HuH-7.5 (cell line): ENCODE data around the gene TMEM123.
"Not testable (repeated sequence)": the region's sequence is repeated elsewhere in the genome, so short reads cannot be mapped to it uniquely, and the experiment has no call there.

Source experiments
- DNase-seq: peaks from one replicate; pipeline ENCODE4 v3.0.0; 2011; ENCODE audit warnings: low spot score

Gene TMEM123

GRCh38 chr11:102448869-102449224, 3.7 kb downstream of the TMEM123 start:
- no peak for DNase-seq

DNA sequence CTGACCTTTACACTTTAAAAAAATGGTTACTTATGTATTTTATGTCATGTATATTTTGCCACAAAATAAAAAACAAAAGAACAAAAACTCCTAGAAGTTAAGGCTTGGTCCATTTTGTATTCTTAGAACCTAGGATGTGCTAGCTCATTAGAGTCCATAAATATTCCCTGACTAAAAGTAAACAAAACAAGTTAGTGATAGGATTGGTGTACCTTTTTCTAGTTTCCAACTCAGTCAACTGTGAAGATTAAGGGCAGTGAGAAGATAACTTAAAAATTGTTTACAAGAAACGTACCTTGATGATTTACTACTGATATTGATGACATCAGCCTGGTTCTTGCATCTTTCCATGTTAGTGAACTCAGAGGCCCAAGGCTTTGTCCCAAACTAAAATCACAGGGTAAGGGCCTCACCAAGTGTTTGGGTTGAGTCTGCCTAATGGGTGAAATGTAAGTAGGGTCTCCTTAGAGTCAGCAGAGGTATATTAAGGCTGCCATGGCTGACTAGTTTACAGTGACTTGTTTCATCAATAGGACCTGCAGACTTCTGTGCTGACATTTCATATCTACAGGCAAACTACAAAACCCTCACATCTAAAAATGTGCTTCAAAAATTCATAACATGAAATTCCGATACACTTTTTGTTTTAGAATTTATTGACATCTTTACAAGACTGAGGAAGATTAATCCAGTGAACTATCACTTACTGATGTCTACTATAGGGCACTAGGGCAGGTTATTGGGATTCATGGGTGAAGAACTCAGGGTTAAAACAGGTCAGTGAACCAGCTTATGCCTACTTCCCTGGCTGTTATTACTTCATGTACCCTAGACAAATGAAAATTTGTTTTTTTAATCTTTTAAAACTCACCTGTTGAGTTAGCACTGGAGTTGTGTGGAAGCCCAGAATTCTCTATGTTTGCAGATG, 4.4 kb downstream of the TMEM123 start:
- DNase-seq = no peak

DNA sequence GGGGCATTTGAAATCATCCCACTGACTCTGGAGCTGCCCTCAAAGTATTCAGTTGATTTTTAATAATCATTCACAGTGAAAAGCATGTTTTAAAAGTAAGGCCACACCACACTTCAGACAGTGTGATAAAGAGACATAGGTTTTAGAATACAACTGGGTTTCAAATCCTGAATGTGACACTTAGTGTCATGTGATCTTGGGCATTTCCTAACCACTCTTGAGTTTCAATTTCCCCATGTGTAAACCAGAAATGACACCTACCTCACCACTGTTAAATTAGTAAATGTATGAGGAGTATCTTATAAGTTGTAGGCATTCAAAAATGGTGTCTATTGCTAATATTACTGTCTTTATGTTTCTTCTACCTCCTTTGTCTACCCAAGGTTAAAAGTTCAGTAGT, 5.4 kb downstream of the TMEM123 start:
- DNase-seq = no peak

- no peak for DNase-seq
Measured at GRCh38 chr11:102446606-102447005, 6.0 kb downstream of the TMEM123 start.

GRCh38 chr11:102444693-102445092, 7.9 kb downstream of the TMEM123 start:
- DNase-seq = not testable (repeated sequence)

GRCh38 chr11:102444142-102444541, 8.4 kb downstream of the TMEM123 start:
- DNase-seq = not testable (repeated sequence)

DNA sequence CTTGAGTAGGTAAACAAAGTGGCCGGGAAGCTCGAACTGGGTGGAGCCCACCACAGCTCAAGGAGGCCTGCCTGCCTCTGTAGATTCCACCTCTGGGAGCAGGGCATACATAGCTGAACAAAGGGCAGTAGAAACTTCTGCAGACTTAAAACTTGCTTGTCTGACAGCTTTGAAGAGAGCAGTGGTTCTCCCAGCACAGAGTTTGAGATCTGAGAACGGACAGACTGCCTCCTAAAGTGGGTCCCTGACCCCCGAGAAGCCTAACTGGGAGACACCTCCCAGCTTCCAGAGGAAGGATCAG, 13.6 kb downstream of the TMEM123 start:
- not testable (repeated sequence) for DNase-seq

DNA sequence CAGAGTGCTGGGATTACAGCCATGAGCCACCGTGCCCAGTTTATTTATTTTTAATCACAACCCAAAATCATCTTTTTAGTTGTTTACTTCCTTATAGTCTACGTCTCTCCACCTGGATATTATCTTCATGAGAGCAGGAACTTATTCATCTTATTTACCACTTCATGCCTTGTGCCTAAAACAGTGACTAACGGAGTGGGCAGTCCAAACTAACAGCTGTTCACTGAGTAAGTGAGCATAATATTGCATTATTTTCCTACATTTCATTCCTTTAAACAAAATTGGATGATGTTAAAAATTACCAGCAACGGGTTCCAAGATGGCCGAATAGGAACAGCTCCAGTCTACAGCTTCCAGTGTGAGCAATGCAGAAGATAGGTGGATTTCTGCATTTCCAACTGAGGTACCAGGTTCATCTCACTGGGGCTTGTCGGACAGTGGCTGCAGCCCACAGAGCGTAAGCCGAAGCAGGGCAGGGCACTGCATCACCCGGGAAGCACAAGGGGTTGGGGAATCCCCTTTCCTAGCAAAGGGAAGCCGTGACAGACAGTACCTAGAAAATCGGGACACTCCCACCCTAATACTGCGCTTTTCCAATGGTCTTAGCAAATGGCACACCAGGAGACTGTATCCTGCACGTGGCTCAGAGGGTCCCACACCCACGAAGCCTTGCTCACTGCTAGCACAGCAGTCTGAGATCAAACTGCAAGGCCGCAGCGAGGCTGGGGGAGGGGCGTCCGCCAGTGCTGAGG, 14.1 kb downstream of the TMEM123 start:
- DNase-seq = no peak

GRCh38 chr11:102437727-102438126, 14.8 kb downstream of the TMEM123 start:
- no peak for DNase-seq

- no peak for DNase-seq
Measured at GRCh38 chr11:102436976-102437375, 15.6 kb downstream of the TMEM123 start.

- DNase-seq = no peak
Measured at GRCh38 chr11:102436561-102436960, 16.0 kb downstream of the TMEM123 start.

DNA sequence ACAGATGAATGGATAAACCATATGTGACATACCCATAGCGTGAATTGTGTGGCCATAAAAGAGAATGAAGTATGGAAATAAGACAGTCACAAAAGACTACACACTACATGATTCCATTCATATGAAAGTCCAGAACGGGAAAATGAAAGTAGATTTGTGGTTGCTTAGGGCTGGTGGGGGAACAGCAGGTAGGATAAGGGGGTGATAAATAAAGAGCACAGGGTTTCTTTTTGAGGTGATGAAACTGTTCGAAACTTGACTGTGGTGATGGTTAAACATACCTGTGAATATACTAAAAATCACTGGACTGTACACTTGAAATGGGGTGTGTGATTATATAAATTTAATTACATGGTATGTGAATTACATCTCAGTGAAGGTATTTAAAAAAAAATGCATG, 16.9 kb downstream of the TMEM123 start:
- DNase-seq = no peak

DNA sequence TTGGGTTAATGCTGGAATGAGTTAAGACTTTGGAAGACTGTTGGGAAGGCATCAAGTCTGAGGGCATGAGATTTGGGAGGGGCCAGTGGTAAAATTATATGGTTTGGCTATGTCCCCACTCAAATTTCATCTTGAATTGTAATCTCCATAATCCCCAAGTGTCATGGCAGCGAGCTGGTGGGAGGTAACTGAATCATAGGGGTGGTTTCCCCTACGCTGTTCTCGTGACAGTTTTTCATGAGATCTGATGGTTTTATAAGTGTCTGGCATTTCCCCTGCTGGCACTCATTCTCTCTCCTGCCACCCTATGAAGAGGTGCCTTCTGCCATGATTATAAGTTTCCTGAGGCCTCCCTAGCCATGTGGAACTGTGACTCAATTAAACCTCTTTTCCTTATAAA, 19.0 kb downstream of the TMEM123 start:
- not testable (repeated sequence) for DNase-seq

GRCh38 chr11:102432560-102432959, 20.0 kb downstream of the TMEM123 start:
- not testable (repeated sequence) for DNase-seq

GRCh38 chr11:102431404-102431803, 21.2 kb downstream of the TMEM123 start:
- no peak for DNase-seq

GRCh38 chr11:102430158-102430836, 22.3 kb downstream of the TMEM123 start:
- DNase-seq = no peak

- DNase-seq = no peak
Measured at GRCh38 chr11:102429691-102430090, 22.9 kb downstream of the TMEM123 start.

DNA sequence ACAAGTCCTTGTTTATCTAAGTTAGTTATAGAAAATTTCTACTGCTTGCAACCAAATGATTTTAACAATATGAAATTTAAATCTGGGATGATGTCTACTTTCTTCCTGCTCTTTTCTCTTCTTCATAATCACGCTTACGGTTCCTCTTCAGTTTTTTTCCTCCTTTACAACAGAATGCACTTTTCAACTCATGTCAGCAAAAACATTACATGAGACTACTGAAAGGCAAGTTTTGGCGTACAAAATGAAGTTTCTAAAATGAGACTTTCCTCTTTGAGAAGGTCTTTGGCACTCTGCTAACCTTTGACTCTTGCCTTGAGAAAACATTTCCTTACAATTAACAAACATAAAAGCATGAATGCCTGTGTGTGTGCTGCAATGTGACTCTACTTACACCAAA, 23.3 kb downstream of the TMEM123 start:
- DNase-seq = no peak

DNA sequence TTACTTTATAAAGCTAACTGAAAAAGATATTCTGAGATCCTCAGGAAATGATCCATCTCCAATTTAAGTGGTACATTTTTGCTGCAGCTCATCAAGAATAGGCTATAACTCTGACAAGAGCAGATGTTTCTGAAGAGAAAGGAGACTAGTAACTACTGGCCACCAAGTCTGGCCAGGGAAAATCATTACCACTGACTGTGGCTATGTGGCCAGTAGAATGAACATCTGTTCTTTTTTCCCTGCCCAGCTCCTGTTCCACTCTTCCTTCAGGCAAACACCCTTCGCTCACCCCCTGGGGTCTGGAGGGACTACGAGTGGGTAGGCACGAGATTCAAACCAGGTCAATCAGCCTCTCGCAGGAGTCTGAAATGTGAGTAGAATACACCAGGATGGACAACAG, 23.9 kb downstream of the TMEM123 start:
- DNase-seq = no peak

DNA sequence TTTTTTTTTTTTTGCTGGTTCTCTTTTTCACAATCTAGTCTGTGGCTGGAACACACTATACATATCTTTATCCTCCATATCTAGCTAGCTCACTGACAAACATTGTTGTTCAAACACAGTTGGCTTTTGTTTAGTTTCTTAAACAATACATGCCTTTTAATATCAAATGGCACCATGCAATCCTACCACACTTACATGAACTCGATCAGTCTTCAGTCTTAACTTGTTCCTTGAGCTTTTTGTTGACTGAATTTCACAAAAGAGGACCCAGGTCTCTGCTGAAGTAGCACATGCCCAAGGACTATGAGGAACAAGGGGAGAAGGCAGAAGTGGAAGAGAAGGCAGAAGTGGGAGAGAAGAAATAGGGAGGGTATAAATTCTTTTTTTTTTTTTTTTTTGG, 25.5 kb downstream of the TMEM123 start:
- DNase-seq = no peak

DNA sequence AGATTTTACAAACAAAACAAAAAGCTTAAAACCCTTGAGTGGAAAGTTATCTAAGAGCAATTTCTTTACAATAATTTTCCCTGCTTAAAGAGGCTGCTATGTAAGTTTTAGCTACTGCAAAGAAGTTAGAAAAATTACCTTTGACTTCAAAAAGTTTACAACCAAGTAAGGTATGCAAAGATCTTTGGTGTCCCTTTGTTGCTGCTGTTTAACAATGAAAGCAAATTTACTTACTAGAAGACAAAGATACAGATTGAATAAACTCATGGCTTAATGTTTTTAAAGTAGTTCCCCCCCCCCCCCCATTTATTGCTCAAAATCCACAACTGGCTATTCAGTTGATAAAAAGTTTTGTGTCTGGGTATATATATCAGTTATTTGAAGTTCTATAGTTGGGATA, 26.0 kb downstream of the TMEM123 start:
- DNase-seq = no peak

- DNase-seq = no peak
Measured at GRCh38 chr11:102426000-102426399, 26.6 kb downstream of the TMEM123 start.

DNA sequence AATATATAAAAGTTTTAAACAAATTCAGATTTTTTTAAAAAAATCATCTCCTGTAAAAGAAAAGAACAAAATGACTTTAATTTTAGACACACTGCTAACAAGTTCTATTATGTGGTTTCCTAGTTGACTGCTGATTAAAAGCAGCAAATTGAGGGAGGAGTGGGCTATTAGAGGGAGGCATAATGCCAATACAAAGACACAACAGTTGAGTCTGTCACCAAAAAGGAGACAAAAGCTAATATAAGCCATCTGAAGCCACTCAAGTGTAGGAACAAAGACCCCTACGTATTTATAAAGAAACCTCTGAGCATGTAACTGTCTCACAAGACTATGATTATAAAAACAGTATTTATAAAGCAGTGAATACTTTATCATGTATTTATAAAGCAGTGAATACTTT, 28.6 kb downstream of the TMEM123 start:
- DNase-seq = no peak
